GM23338 (cell line): Measurements from ENCODE around the gene TSPAN33.

Experiments used
- CREB1 ChIP-seq: fragments of 250-450 bp; sonication (Bioruptor Pico); IDR thresholded peaks from 2 replicates; pipeline ENCODE4 v1.5.0; 2020; ENCODE audit warnings: low read depth, mild to moderate bottlenecking, moderate library complexity
- CTCF ChIP-seq, 2 experiments: fragments of 200-600 bp in 1 of 2; sonication (generic) in 1 of 2; conservative IDR thresholded peaks; 2 replicates each; pipeline versions ENCODE4 v1.5.1 to v1.6.1; 2016 to 2017; ENCODE audit warnings: antibody characterized with exemption in 2 of 2, low read depth in 2 of 2, mild to moderate bottlenecking in 2 of 2, moderate library complexity in 1 of 2
- ETS1 ChIP-seq: IDR thresholded peaks from 2 replicates; pipeline ENCODE4 v1.6.1; 2016; ENCODE audit warnings: antibody characterized with exemption
- EZH2 ChIP-seq: fragments of 200-600 bp; sonication (generic); IDR thresholded peaks from one replicate; pipeline ENCODE4 v1.8.0; 2017; ENCODE audit warnings: antibody characterized with exemption, mild to moderate bottlenecking, low read depth; ENCODE audit not compliant: unreplicated experiment
- EZH2phosphoT487 ChIP-seq: fragments of 200-600 bp; sonication (generic); IDR thresholded peaks from one replicate; pipeline ENCODE4 v1.8.1; 2018; ENCODE audit warnings: antibody characterized with exemption; ENCODE audit not compliant: unreplicated experiment
- JUNB ChIP-seq: IDR thresholded peaks from one replicate; pipeline ENCODE4 v1.6.1; 2016; ENCODE audit warnings: antibody characterized with exemption; ENCODE audit not compliant: unreplicated experiment
- POLR2AphosphoS5 ChIP-seq: IDR thresholded peaks from 2 replicates; pipeline ENCODE4 v1.6.1; 2016; ENCODE audit warnings: antibody characterized with exemption, low read depth
- STAT1 ChIP-seq: IDR thresholded peaks from one replicate; pipeline ENCODE4 v1.6.1; 2016; ENCODE audit warnings: antibody characterized with exemption; ENCODE audit not compliant: unreplicated experiment
- ZNF114 ChIP-seq: fragments of 250-450 bp; sonication (Bioruptor Pico); IDR thresholded peaks from 2 replicates; pipeline ENCODE4 v1.5.0; 2020; ENCODE audit warnings: mild to moderate bottlenecking, moderate library complexity
- TF ChIP-seq, protein P1 (sequence below): IDR thresholded peaks from one replicate; pipeline ENCODE4 v1.6.1; 2018; ENCODE audit warnings: antibody characterized with exemption; ENCODE audit not compliant: unreplicated experiment
- TF ChIP-seq, protein P2 (sequence below): fragments of 250-450 bp; sonication (Bioruptor Pico); IDR thresholded peaks from 2 replicates; pipeline ENCODE4 v1.5.0; 2020; ENCODE audit warnings: mild to moderate bottlenecking, moderate library complexity

- no peak for TF ChIP-seq EZH2phosphoT487
- TF ChIP-seq EZH2, result no peak
- no peak for TF ChIP-seq CTCF (conservative IDR thresholded peaks at IDR 0.05; ENCODE audit: low read depth in 2 of 2)
- TF ChIP-seq, protein P1, sequence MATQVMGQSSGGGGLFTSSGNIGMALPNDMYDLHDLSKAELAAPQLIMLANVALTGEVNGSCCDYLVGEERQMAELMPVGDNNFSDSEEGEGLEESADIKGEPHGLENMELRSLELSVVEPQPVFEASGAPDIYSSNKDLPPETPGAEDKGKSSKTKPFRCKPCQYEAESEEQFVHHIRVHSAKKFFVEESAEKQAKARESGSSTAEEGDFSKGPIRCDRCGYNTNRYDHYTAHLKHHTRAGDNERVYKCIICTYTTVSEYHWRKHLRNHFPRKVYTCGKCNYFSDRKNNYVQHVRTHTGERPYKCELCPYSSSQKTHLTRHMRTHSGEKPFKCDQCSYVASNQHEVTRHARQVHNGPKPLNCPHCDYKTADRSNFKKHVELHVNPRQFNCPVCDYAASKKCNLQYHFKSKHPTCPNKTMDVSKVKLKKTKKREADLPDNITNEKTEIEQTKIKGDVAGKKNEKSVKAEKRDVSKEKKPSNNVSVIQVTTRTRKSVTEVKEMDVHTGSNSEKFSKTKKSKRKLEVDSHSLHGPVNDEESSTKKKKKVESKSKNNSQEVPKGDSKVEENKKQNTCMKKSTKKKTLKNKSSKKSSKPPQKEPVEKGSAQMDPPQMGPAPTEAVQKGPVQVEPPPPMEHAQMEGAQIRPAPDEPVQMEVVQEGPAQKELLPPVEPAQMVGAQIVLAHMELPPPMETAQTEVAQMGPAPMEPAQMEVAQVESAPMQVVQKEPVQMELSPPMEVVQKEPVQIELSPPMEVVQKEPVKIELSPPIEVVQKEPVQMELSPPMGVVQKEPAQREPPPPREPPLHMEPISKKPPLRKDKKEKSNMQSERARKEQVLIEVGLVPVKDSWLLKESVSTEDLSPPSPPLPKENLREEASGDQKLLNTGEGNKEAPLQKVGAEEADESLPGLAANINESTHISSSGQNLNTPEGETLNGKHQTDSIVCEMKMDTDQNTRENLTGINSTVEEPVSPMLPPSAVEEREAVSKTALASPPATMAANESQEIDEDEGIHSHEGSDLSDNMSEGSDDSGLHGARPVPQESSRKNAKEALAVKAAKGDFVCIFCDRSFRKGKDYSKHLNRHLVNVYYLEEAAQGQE, result no peak
- TF ChIP-seq, protein P2, sequence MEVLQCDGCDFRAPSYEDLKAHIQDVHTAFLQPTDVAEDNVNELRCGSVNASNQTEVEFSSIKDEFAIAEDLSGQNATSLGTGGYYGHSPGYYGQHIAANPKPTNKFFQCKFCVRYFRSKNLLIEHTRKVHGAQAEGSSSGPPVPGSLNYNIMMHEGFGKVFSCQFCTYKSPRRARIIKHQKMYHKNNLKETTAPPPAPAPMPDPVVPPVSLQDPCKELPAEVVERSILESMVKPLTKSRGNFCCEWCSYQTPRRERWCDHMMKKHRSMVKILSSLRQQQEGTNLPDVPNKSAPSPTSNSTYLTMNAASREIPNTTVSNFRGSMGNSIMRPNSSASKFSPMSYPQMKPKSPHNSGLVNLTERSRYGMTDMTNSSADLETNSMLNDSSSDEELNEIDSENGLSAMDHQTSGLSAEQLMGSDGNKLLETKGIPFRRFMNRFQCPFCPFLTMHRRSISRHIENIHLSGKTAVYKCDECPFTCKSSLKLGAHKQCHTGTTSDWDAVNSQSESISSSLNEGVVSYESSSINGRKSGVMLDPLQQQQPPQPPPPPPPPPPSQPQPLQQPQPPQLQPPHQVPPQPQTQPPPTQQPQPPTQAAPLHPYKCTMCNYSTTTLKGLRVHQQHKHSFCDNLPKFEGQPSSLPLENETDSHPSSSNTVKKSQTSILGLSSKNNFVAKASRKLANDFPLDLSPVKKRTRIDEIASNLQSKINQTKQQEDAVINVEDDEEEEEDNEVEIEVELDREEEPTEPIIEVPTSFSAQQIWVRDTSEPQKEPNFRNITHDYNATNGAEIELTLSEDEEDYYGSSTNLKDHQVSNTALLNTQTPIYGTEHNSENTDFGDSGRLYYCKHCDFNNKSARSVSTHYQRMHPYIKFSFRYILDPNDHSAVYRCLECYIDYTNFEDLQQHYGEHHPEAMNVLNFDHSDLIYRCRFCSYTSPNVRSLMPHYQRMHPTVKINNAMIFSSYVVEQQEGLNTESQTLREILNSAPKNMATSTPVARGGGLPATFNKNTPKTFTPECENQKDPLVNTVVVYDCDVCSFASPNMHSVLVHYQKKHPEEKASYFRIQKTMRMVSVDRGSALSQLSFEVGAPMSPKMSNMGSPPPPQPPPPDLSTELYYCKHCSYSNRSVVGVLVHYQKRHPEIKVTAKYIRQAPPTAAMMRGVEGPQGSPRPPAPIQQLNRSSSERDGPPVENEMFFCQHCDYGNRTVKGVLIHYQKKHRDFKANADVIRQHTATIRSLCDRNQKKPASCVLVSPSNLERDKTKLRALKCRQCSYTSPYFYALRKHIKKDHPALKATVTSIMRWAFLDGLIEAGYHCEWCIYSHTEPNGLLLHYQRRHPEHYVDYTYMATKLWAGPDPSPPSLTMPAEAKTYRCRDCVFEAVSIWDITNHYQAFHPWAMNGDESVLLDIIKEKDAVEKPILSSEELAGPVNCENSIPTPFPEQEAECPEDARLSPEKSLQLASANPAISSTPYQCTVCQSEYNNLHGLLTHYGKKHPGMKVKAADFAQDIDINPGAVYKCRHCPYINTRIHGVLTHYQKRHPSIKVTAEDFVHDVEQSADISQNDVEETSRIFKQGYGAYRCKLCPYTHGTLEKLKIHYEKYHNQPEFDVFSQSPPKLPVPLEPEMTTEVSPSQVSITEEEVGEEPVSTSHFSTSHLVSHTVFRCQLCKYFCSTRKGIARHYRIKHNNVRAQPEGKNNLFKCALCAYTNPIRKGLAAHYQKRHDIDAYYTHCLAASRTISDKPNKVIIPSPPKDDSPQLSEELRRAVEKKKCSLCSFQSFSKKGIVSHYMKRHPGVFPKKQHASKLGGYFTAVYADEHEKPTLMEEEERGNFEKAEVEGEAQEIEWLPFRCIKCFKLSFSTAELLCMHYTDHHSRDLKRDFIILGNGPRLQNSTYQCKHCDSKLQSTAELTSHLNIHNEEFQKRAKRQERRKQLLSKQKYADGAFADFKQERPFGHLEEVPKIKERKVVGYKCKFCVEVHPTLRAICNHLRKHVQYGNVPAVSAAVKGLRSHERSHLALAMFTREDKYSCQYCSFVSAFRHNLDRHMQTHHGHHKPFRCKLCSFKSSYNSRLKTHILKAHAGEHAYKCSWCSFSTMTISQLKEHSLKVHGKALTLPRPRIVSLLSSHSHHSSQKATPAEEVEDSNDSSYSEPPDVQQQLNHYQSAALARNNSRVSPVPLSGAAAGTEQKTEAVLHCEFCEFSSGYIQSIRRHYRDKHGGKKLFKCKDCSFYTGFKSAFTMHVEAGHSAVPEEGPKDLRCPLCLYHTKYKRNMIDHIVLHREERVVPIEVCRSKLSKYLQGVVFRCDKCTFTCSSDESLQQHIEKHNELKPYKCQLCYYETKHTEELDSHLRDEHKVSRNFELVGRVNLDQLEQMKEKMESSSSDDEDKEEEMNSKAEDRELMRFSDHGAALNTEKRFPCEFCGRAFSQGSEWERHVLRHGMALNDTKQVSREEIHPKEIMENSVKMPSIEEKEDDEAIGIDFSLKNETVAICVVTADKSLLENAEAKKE (CRISPR knock-in tag), result no peak
- no peak for TF ChIP-seq JUNB
- no peak for TF ChIP-seq POLR2AphosphoS5
- no peak for TF ChIP-seq CREB1
- no peak for TF ChIP-seq ZNF114 (CRISPR knock-in tag)
- no peak for TF ChIP-seq ETS1
- TF ChIP-seq STAT1, result no peak
These were observed 66.4 kb downstream of the TSPAN33 start for GRCh38 chr7:129210989-129211312.
